Keratinocyte (primary cell): ENCODE data around the gene HEATR9. TPM values are rescaled to one million over a fixed set of nuclear protein-coding genes. Genes with fewer than 3 reads are reported as not detected.

Experiments
- DNase-seq: peaks from one replicate; pipeline ENCODE4 v3.0.0-alpha.2; 2011; ENCODE audit warnings: low read depth, missing footprints, low spot score
- FAIRE-seq: peaks from 2 replicates; lab custom pipeline; 2011; peaks lifted over from hg19 to GRCh38; lab: Jason Lieb, UNC
- H2AFZ ChIP-seq: 2 replicates; pipeline ENCODE4 v1.6.0; 2012; ENCODE audit warnings: low read length, control low read depth, inconsistent platforms; ENCODE audit not compliant: control insufficient read depth
- H3K27ac ChIP-seq: 2 replicates; pipeline ENCODE4 v1.5.1; 2011; ENCODE audit warnings: low read length; ENCODE audit not compliant: control insufficient read depth, insufficient read depth
- H3K27me3 ChIP-seq: 3 replicates; pipeline ENCODE4 v1.6.0; 2011; ENCODE audit warnings: low read length; ENCODE audit not compliant: control insufficient read depth, insufficient read depth; ENCODE audit errors: extremely low read depth
- H3K36me3 ChIP-seq, 2 experiments: 2 replicates in 1 of 2; 3 replicates in 1 of 2; pipeline ENCODE4 v1.5.1; 2011; ENCODE audit warnings: low read length in 2 of 2, mild to moderate bottlenecking in 1 of 2; ENCODE audit not compliant: control insufficient read depth in 2 of 2, insufficient read depth in 2 of 2; ENCODE audit errors: extremely low read depth in 1 of 2
- H3K4me1 ChIP-seq: 3 replicates; pipeline ENCODE4 v1.5.1; 2011; ENCODE audit warnings: low read length; ENCODE audit not compliant: control insufficient read depth, insufficient read depth; ENCODE audit errors: extremely low read depth
- H3K4me2 ChIP-seq: 3 replicates; pipeline ENCODE4 v1.6.0; 2011; ENCODE audit warnings: low read depth, low read length; ENCODE audit not compliant: control insufficient read depth, insufficient read depth; ENCODE audit errors: extremely low read depth
- H3K4me3 ChIP-seq, 3 experiments: fragments of 200-600 bp in 1 of 3; sonication (generic) in 1 of 3; 2 replicates in 2 of 3; 3 replicates in 1 of 3; pipeline ENCODE4 v1.5.1; 2011 to 2016; ENCODE audit warnings: low read length in 3 of 3, mild to moderate bottlenecking in 3 of 3, control low read depth in 2 of 3, inconsistent platforms in 1 of 3, low read depth in 1 of 3, mixed read lengths in 1 of 3, mixed run types in 1 of 3, moderate library complexity in 1 of 3; ENCODE audit not compliant: control insufficient read depth in 2 of 3, insufficient read depth in 2 of 3; ENCODE audit errors: extremely low read depth in 1 of 3
- H3K79me2 ChIP-seq: 2 replicates; pipeline ENCODE4 v1.6.0; 2012; ENCODE audit warnings: low read length; ENCODE audit not compliant: control insufficient read depth, insufficient read depth
- H3K9ac ChIP-seq: 3 replicates; pipeline ENCODE4 v1.6.0; 2011; ENCODE audit warnings: low read length; ENCODE audit not compliant: control insufficient read depth, insufficient read depth; ENCODE audit errors: extremely low read depth
- H3K9me1 ChIP-seq: 3 replicates; pipeline ENCODE4 v1.6.0; 2011; ENCODE audit warnings: low read length; ENCODE audit not compliant: control insufficient read depth, insufficient read depth; ENCODE audit errors: extremely low read depth
- H3K9me3 ChIP-seq: 2 replicates; pipeline ENCODE4 v1.5.1; 2012; ENCODE audit warnings: low read depth, low read length; ENCODE audit not compliant: control insufficient read depth
- H4K20me1 ChIP-seq: 3 replicates; pipeline ENCODE4 v1.6.0; 2011; ENCODE audit warnings: low read length; ENCODE audit not compliant: control insufficient read depth, insufficient read depth; ENCODE audit errors: extremely low read depth
- CTCF ChIP-seq, 3 experiments: IDR thresholded peaks in 1 of 3; conservative IDR thresholded peaks in 1 of 3; optimal IDR thresholded peaks in 1 of 3; 2 replicates in 2 of 3; 3 replicates in 1 of 3; pipeline versions ENCODE3 to v1.5.1; 2011; ENCODE audit warnings: low read length in 3 of 3, mild to moderate bottlenecking in 3 of 3, moderate library complexity in 2 of 3, control low read depth in 1 of 3, inconsistent platforms in 1 of 3; ENCODE audit not compliant: insufficient read depth in 2 of 3; ENCODE audit errors: extremely low read depth in 1 of 3
- EZH2 ChIP-seq: IDR thresholded peaks from one replicate; pipeline ENCODE4 v1.6.1; 2012; ENCODE audit warnings: inconsistent platforms, mild to moderate bottlenecking, low read length, moderate library complexity
- dilution Hi-C: fragments of 300-500 bp; cut with MboI; formaldehyde crosslinking; loops from one replicate; pipeline ENCODE4 v1.7.0; 2020; ENCODE audit warnings: low sequenced_read_pairs; ENCODE audit not compliant: extremely low pct_ligation_motif_present
- polyA plus RNA-seq, 5 experiments: library from polyadenylated mRNA; depleted of rRNA in 3 of 5; stranded (reverse) in 3 of 5; stranded (forward) in 1 of 5; unstranded in 1 of 5; fragments of >200 nt; gene quantifications; 1 replicate in 1 of 5; 2 replicates in 3 of 5; 3 replicates in 1 of 5; pipeline versions ENCODE4 v1.2.1 to v1.2.3, GENCODE V29; 2011 to 2012; ENCODE audit warnings: missing spikeins in 2 of 5, low read depth in 1 of 5, low replicate concordance in 1 of 5

HEATR9 gene
- polyA plus RNA-seq, 1 donor (not counting 4 experiments of a cell fraction or from before 2014, with no cell fraction given), result not detected

GRCh38 chr17:35844547-35844946, 24.1 kb downstream of the HEATR9 start:
- Histone ChIP-seq H3K4me3 (no peak overlapping the region), H3K9me1 (no peaks in the 10 kb centered on the region), H3K27me3 (no peaks in the 10 kb centered on the region), H3K9me3 (no peaks in the 10 kb centered on the region), H3K4me1 (no peaks in the 10 kb centered on the region), H3K4me2 (no peak overlapping the region), H3K79me2 (no peaks in the 10 kb centered on the region), H2AFZ (no peak overlapping the region), H3K36me3 (peaks cover 27 to 40% of the 10 kb centered on the region in 2 experiments), H4K20me1 (no peaks in the 10 kb centered on the region), H3K27ac (no peak overlapping the region), H3K9ac (no peak overlapping the region)
- FAIRE-seq (no peak), DNase-seq (no peak)
- dilution Hi-C loops, result no loop called here
- TF ChIP-seq EZH2 (no peak), CTCF (optimal IDR thresholded peaks at IDR 0.05 in 1 of 3, IDR thresholded peaks at IDR 0.05 in 1 of 3, conservative IDR thresholded peaks at IDR 0.05 in 1 of 3; ENCODE audit: extremely low read depth in 1 of 3, insufficient read depth in 2 of 3, low read length in 3 of 3) (no peak)

- H3K27ac ChIP-seq, result no peak overlapping the region
- DNase-seq (no peak), FAIRE-seq (no peak)
- no peak overlapping the region for H3K9ac ChIP-seq
- no peaks in the 10 kb centered on the region for H4K20me1 ChIP-seq
- H3K4me1 ChIP-seq, result no peaks in the 10 kb centered on the region
- H3K4me2 ChIP-seq, result no peak overlapping the region
- no peak overlapping the region for H2AFZ ChIP-seq
- dilution Hi-C loops, result no loop called here
- H3K27me3 ChIP-seq, result no peaks in the 10 kb centered on the region
- TF ChIP-seq CTCF (optimal IDR thresholded peaks at IDR 0.05 in 1 of 3, IDR thresholded peaks at IDR 0.05 in 1 of 3, conservative IDR thresholded peaks at IDR 0.05 in 1 of 3; ENCODE audit: extremely low read depth in 1 of 3, insufficient read depth in 2 of 3, low read length in 3 of 3) (no peak), EZH2 (no peak)
- H3K9me3 ChIP-seq, result no peaks in the 10 kb centered on the region
- no peak overlapping the region for H3K4me3 ChIP-seq
- H3K9me1 ChIP-seq, result no peaks in the 10 kb centered on the region
- H3K36me3 ChIP-seq, result peaks cover 27 to 40% of the 10 kb centered on the region in 2 experiments
- no peaks in the 10 kb centered on the region for H3K79me2 ChIP-seq
Observed at GRCh38 chr17:35843698-35844097, 25.0 kb downstream of the HEATR9 start.
